Fibroblast of lung (primary cell): ENCODE results near the gene B4GALT6. TPM values are rescaled to one million over a fixed set of nuclear protein-coding genes. Genes with fewer than 3 reads are reported as not detected.
A peak's percentile ranks its signal among the peaks of the same experiment; 100 is the strongest.

Experiments used
- DNase-seq, 2 donors: peaks; one replicate each; pipeline versions ENCODE4 v3.0.0 to v3.0.0-alpha.2; 2010; ENCODE audit warnings: low read depth in 2 of 2
- H2AFZ ChIP-seq: 2 replicates; pipeline ENCODE4 v1.5.1; 2012; ENCODE audit warnings: low read length, control low read depth, inconsistent platforms
- H3K27ac ChIP-seq: 2 replicates; pipeline ENCODE4 v1.5.1; 2011; ENCODE audit warnings: low read length, control low read depth; ENCODE audit not compliant: insufficient read depth
- H3K27me3 ChIP-seq: 2 replicates; pipeline ENCODE4 v1.5.1; 2011; ENCODE audit warnings: mild to moderate bottlenecking, low read length; ENCODE audit not compliant: control insufficient read depth, insufficient read depth
- H3K36me3 ChIP-seq: 2 replicates; pipeline ENCODE4 v1.5.1; 2011; ENCODE audit warnings: low read length; ENCODE audit not compliant: control insufficient read depth, insufficient read depth
- H3K4me1 ChIP-seq: 2 replicates; pipeline ENCODE4 v1.5.1; 2011; ENCODE audit warnings: low read length; ENCODE audit not compliant: control insufficient read depth, insufficient read depth; ENCODE audit errors: extremely low read depth
- H3K4me2 ChIP-seq: 2 replicates; pipeline ENCODE4 v1.5.1; 2011; ENCODE audit warnings: low read length, control low read depth; ENCODE audit not compliant: insufficient read depth; ENCODE audit errors: extremely low read depth
- H3K4me3 ChIP-seq, 4 experiments: fragments of 200-600 bp in 1 of 4; sonication (generic) in 1 of 4; replicated peaks in 1 of 4; 2 replicates each; pipeline ENCODE4 v1.5.1; 2011 to 2016; ENCODE audit warnings: low read length in 4 of 4, low read depth in 3 of 4, mild to moderate bottlenecking in 3 of 4, control low read depth in 2 of 4, inconsistent platforms in 1 of 4, mixed read lengths in 1 of 4; ENCODE audit not compliant: insufficient read depth in 1 of 4; ENCODE audit errors: control extremely low read depth in 1 of 4
- H3K79me2 ChIP-seq: 2 replicates; pipeline ENCODE4 v1.5.1; 2012; ENCODE audit warnings: mild to moderate bottlenecking, low read length, inconsistent platforms; ENCODE audit not compliant: control insufficient read depth, insufficient read depth
- H3K9ac ChIP-seq: 2 replicates; pipeline ENCODE4 v1.5.1; 2011; ENCODE audit warnings: mild to moderate bottlenecking, low read length, control low read depth; ENCODE audit not compliant: insufficient read depth
- H3K9me3 ChIP-seq: 2 replicates; pipeline ENCODE4 v1.5.1; 2012; ENCODE audit warnings: low read depth, low read length; ENCODE audit not compliant: control insufficient read depth, insufficient read depth
- H4K20me1 ChIP-seq: 2 replicates; pipeline ENCODE4 v1.5.1; 2011; ENCODE audit warnings: low read length; ENCODE audit not compliant: control insufficient read depth, insufficient read depth; ENCODE audit errors: extremely low read depth
- CTCF ChIP-seq, 2 donors: IDR thresholded peaks in 1 of 2; conservative IDR thresholded peaks in 1 of 2; 1 replicate in 1 of 2; 2 replicates in 1 of 2; pipeline ENCODE4 v1.5.1; 2011 to 2012; ENCODE audit warnings: low read length in 2 of 2, control low read depth in 1 of 2, inconsistent platforms in 1 of 2, low read depth in 1 of 2, mild to moderate bottlenecking in 1 of 2
- EZH2 ChIP-seq: IDR thresholded peaks from 2 replicates; pipeline ENCODE4 v1.5.1; 2012; ENCODE audit warnings: low read length, control low read depth, mild to moderate bottlenecking; ENCODE audit errors: missing control alignments
- polyA plus RNA-seq, 2 donors: library from polyadenylated mRNA; depleted of rRNA in 1 of 2; stranded (reverse) in 1 of 2; unstranded in 1 of 2; fragments of >200 nt; gene quantifications; 2 replicates each; pipeline ENCODE4 v1.2.1, GENCODE V29; 2011 to 2012; ENCODE audit warnings: missing spikeins in 1 of 2
- total RNA-seq: library from RNA; depleted of rRNA; stranded (reverse); fragments of >200 nt; gene quantifications from 2 replicates; pipeline ENCODE4 v1.2.1, GENCODE V29; 2014

B4GALT6 gene
- total and polyA plus RNA-seq, 2 donors (not counting 1 experiment from before 2014, with no cell fraction given) = 1.5 to 2.5 TPM

- Histone ChIP-seq H2AFZ (no peak overlapping the region), H3K36me3 (no peaks in the 10 kb centered on the region), H3K27ac (no peak overlapping the region), H3K4me1 (no peaks in the 10 kb centered on the region), H3K79me2 (no peaks in the 10 kb centered on the region), H4K20me1 (no peaks in the 10 kb centered on the region), H3K4me2 (no peak overlapping the region), H3K9me3 (no peaks in the 10 kb centered on the region), H3K4me3 (no peak overlapping the region), H3K9ac (no peak overlapping the region), H3K27me3 (no peaks in the 10 kb centered on the region)
- no peak for DNase-seq
- TF ChIP-seq EZH2 = no peak
- no peak for TF ChIP-seq CTCF (conservative IDR thresholded peaks at IDR 0.05 in 1 of 2, IDR thresholded peaks at IDR 0.05 in 1 of 2; ENCODE audit: low read depth in 1 of 2, low read length in 2 of 2)
Measured at GRCh38 chr18:31646332-31647126, 37.9 kb downstream of the B4GALT6 start.

DNA sequence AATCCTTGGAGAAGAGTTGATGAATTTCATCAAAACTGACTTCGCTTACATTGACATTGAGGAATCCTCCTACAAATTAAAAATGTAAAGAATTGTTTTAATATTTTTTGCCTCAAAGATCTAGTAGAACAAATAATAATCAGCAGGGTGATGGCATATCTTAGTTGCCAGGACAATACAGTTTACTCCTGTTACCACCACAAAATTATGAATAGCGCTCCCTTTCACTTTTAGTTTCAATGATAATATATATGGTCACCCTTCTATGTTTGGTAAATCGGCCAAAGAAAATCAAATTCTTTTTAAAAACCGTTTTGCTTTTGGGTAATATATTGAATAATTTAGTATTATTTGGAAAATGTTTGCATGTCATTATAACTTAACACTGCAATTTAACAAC lies 39.0 kb downstream of the B4GALT6 start:
- Histone ChIP-seq H3K27ac (no peak overlapping the region), H3K9ac (no peak overlapping the region), H3K9me3 (no peaks in the 10 kb centered on the region), H3K27me3 (no peaks in the 10 kb centered on the region), H3K4me3 (no peak overlapping the region), H3K4me2 (no peak overlapping the region), H4K20me1 (no peaks in the 10 kb centered on the region), H3K79me2 (no peaks in the 10 kb centered on the region), H3K36me3 (no peaks in the 10 kb centered on the region), H3K4me1 (no peaks in the 10 kb centered on the region), H2AFZ (no peak overlapping the region)
- no peak for TF ChIP-seq EZH2
- TF ChIP-seq CTCF (conservative IDR thresholded peaks at IDR 0.05 in 1 of 2, IDR thresholded peaks at IDR 0.05 in 1 of 2; ENCODE audit: low read depth in 1 of 2, low read length in 2 of 2) = no peak
- DNase-seq = no peak

GRCh38 chr18:31643003-31643402 lies 41.4 kb downstream of the B4GALT6 start:
- H3K4me2 ChIP-seq = no peak overlapping the region
- no peaks in the 10 kb centered on the region for H3K36me3 ChIP-seq
- no peaks in the 10 kb centered on the region for H3K79me2 ChIP-seq
- H3K4me3 ChIP-seq = no peak overlapping the region
- no peaks in the 10 kb centered on the region for H3K9me3 ChIP-seq
- no peaks in the 10 kb centered on the region for H3K4me1 ChIP-seq
- no peaks in the 10 kb centered on the region for H3K27me3 ChIP-seq
- no peak overlapping the region for H2AFZ ChIP-seq
- no peak overlapping the region for H3K27ac ChIP-seq
- no peak overlapping the region for H3K9ac ChIP-seq
- TF ChIP-seq CTCF (conservative IDR thresholded peaks at IDR 0.05 in 1 of 2, IDR thresholded peaks at IDR 0.05 in 1 of 2; ENCODE audit: low read depth in 1 of 2, low read length in 2 of 2) (no peak), EZH2 (no peak)
- DNase-seq = peak in 1 of 2 donors; percentile 34
- no peaks in the 10 kb centered on the region for H4K20me1 ChIP-seq
